Activated CD8-positive, alpha-beta memory T cell treated with anti-CD3 and anti-CD28 coated beads, Interleukin-2, amount 50 U/mL, for 48 hours (primary cell): ENCODE measurements around the gene CHST3.
"Not testable (repeated sequence)": the region's sequence is repeated elsewhere in the genome, so short reads cannot be mapped to it uniquely, and the experiment has no call there.

ENCODE experiments used
- DNase-seq: peaks from one replicate; pipeline ENCODE4 v3.0.0-alpha.2; 2020

The CHST3 gene

DNA sequence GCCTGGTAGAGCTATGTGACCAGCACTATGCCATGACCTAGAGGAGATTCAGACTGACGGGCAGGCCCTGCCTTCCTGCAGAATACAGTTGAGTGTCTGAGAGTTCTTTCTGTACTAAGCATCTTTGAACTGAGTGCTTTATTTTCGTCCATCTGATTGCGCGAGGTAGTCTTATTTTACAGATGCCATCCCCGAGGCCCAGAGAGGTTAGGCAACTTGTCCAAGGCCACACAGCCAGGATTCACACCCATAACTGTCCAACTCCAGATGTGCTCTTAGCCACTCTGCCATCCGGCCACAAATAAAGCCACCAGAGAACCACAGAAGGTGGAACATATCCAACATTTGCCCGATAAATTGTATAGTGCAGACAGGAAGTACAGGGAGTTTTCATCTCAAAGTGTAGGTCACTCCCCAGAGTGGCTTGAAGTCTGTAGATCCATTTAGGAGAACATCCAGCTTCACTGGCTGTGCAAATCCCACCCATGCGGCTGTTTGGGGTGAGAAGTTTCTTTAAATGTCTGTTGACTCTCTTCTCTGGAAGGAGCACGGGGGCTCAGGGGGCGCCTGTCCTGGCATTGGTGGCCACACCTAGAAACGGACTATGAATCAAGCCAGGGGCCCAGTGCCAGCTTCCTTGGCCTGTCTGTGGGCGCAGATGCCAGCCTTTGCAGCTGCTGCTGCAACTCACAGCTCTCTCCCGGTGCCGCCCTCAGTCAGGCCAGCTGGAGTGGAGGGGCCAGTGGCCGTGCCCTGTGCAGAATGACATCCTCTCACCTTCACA is 11.1 kb downstream of the CHST3 start:
- DNase-seq, result no peak

DNA sequence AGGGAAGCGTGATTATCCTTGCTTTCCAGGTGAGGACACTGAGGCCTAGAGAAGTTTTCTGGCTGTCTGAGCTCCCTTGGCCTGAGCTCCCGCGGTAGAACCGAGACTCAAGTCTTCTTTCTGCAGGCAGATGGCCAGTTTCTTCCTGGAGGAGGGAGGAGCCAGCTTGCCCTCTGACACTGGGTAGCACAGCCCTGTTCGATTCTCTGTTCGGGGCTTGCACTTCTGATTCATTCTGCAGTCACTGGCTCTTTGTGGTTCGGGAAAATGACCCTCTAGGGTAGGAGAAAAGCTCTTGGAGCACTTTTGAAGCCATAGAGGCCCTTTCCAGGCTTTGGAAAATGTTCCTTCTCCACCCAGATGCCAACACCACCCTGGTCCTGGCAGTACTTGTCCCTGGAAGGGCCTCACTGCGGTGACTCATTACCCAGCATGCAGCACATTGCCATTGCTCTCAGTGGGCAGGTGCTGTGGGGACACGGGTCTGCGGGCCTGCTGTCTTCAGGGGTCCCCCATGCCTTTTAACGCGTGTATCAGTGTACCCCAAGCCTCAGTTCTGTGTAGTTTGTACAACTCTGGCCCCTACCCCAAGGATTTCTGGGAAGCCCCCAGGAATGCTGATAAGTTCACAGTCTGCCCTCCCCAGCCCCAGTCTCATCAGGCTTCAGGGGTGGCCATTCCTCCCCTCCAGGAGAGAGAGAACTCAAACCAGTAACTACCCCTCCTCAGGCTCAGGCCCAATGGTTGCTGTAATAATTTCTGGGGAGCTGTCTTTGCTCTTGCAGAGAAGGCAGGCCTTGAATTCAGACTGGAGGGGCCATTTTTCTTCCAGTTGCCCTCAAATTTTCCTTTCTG is 11.9 kb downstream of the CHST3 start:
- no peak for DNase-seq

DNA sequence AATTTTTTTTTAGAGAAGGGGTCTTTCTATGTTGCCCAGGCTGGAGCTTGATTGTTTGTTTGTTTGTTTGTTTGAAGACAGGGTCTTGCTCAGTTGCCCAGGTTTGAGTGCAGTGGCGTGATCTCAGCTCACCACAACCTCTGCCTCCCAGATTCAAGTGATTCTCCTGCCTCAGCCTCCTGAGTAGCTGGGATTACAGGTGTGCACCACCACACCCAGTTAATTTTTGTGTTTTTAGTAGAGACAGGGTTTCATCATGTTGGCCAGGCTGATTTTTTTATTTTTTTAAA is 13.4 kb downstream of the CHST3 start:
- not testable (repeated sequence) for DNase-seq

DNA sequence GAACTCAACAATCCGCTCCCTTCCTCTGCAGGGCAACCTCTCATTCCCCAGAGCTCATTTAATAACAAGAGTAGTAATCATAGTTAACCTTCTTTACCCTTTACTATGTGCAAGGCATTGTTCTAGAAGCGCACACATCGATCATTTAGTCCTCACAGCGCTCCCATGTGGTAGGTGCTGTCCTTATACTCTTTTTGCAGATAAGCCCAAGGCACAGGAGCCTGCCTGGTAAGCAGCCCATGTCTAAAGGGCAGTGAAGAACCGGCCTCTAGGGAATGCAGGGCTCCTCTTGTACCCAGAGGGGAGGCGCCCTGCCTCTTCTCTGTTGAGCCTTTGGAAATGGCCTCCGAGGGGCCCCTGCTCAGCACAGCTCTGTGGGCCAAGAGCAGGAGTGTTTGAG is 14.3 kb downstream of the CHST3 start:
- DNase-seq, result no peak

DNA sequence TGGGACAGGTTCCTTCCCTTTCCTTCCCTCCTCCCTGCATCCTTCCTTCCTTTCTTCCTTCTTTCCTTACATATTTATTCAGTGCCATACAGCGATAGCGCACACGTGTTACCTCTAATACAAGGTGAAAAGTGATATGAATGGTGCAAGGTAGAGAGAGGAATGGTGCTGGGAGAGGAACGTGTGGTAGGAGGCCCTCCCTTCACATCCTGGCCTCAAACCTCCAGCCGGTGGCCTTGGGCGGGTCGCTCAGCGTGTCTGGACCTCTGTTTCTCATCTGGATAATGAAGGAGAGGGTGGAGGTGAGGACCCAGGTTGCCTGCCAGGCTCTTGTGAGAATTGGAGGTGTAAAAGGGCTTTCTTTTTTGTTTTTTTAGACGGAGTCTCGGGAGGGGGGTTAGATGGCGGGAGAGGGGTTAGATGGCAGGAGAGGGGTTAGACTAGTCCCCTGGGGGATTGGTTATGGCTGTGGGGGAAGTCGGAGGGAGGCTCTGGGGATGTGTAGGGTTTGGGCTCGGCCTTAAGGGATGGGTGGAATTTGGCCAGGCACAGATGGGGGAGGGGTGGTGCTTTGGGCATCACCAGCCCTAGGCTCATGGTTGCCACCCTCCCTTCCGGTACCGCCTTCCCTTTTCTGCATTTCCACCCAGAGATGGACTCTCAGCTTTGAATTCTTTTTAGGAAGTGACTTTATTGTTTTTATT is 14.9 kb downstream of the CHST3 start:
- no peak for DNase-seq

DNA sequence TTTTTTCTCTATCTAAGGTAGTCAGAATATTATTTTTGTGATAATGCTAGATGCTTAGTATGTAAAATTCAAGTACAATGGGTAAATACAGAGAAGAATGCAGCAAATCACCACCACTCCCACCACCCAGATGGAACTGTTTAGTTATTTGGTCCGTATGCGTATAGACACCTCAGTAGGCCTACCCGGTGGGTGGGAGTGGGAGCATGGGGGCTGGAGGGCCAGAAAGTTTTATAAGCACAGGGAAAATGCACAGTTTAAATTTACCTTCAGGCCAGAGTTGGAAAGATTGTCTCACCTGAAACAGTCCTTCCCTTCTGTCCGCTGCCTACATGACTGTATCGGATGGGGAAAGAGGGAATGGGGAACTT is 15.5 kb downstream of the CHST3 start:
- DNase-seq, result no peak

DNA sequence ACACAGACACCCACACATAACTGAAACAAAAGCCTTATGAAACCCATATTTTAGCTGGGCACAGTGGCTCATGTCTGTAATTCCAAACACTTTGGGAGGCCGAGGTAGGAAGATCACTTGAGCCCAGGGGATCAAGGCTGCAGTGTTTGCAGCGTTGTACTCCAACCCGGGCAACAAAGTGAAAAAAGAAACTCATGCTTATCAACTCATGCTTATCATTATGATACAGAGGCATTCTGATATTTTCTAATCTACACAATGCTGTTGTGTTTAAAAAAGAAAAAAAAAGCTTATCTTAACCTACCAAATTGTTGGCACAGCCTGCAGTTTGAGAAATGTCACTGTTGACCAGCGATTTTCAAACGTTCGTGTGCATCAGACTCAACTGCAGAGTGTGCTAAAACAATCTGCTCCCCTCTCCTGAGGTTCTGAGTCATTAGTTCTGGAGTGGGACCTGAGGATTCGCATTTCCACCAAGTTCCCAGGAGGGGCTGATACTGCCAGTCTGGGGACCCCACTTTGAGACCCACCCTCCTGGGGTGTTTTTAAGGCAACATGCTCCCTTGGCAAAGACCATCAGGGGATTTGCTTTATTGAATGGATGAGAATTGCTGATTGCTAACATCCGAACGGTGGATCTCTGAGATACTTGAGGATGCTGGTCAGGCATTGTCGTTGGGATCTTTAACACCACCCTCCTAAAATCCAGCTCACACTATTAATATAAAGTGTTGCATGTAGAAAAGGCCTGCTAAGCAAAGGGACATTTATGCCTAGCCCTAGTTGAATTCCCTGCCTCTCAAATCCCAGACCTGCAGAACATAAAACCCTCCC is 16.2 kb downstream of the CHST3 start:
- DNase-seq, result no peak

DNA sequence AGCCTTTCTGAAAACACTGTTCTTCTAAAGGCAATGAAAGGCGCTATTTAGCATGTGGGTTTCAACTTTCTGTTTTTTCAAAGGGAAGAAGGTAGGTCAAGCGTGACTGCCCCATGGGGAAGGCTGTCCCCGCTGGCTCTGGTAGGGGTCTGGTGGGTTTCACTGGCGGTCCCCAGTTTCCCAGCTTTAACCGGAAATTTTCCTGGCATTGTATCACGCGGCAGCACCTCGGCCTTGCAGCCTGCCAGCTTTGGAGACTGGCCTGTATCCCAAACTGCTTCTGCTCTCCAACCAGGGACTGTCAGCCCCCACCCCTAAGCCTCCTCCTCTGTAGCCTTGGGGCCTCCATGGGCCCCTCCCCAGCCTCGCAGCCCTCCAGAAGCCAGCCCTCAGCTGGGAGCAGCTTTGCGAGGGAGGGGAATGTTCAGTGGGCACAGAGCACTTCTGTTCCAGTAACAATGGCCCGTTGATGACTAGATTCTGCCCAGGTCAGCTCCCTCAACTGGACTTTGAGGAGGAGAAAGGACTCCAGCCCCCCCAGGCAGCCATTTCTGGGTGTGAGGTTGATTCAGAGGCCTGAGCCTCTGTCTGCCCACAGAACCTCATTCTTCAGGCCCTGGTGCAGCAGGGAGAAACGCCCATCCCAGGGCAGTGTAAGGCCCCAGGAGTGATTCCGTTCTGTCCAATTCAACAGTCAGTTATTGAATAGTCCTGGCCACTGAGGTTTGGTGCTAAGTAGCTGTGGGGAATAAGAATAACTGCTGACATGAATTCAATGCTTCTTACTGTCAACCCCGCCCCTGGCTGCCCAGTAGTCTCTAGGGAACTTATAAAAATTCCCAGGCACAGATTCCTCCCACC is 17.1 kb downstream of the CHST3 start:
- no peak for DNase-seq

DNA sequence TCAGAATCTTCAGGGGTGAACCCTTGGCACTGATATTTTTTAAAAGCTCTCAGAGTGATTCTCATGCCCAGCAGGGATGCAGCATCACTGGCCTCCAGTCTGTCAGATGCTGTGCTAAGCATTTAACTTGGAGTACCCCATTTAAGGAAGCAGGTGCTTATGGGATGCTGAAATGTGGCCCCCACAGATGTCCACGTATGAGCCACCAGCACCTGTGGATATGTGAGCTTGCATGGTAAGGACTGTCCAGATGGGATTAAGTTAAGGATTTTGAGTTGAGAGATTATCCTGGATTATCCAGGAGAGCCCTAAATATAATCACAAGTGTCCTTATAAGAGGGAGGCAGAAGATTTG is 17.7 kb downstream of the CHST3 start:
- DNase-seq, result no peak

DNA sequence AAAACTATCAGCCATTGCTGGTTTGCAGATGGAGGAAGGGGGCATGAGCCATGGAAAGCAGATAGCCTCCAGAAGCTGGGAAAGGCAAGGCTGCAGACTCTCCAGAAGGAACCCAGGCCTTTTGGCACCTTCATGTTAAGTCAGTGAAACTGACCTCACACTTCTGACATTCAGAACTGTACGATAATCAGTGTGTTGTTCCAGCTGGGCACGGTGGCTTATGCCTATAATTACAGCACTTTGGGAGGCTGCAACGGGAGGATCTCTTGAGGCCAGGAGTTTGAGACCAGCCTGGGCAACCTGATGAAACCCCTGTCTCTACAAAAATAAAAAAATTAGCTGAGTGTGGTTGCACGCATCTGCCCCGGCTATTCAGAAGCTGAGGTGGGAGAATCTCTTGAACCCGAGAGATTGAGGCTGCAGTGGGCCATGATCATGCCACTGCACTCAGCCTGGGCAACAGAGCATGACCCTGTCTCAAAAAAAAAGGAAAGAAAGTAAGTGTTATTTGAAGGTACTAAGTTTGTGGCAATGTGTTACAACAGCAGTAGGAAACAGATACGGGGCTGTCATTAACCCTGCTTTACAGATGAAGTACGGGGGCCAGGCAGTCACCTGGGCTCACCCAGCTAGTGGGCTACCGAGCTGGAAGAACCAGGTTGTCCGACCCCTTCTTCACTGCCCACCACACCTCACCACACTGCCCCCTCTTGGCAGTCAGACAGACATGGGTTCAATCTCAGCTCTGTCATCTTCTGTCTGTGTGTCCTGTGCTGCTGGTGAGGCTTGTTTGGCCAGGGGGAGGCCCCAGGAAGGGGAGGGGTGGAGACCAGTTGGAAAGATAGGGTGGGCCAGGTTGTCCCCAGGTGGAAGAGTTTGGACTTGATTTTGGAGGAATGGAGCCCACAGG is 18.3 kb downstream of the CHST3 start:
- no peak for DNase-seq

DNA sequence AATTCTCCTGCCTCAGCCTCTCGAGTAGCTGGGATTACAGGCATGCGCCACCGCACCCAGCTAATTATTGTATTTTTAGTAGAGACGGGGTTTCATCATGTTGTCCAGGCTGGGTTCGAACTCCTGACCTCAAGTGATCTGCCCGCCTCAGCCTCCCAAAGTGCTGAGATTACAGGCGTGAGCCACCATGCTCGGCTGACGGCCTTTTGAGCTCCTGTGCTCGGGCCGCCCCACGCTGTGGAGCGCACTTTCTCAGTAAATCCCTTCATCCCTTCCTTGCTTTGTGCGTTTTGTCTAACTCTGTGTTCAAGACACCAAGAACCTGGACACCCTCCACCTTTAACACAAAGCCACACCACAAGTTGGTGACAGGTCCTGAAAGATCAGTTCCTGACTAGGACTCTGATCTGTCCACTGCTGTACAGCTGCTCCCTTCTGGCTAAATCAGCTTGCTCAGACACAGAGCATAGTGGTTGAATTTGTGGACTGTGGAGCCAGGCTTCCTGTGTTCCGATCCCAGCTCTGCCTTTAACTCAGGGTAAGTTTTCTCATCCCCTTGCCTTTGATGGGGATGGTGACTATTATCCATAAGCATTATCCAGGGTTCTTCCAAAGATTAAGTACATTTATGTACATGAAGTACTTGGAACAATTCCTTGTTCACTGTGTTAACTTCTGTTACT is 20.1 kb downstream of the CHST3 start:
- DNase-seq, result no peak

DNA sequence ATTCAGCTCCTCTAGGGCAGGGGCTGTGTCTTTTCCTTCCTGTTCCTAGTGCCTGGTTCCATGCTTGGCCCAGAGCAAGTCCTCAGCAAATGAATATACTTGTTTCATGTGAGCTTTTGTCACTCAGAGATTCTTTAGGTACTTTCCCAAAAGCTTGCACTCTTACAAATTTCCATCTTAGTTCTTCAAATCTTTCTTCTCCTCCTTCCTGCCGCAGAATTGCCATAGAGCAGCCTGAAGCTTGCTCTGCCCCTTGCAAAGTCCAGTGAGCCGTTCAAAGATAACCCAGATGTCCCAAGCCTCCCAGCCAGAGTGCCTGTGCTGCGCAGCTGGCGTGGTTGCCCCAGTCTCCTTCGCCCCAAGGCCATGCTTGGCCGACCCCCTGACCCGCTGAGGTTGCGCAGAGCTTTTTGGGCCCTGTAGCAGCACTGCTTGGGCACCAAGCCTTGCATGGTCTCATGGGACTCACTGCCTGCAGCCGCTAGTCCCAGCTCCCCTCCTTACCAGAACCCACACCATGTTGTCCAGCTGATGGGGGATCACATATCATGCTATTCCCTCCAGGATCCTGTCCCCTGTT is 20.7 kb downstream of the CHST3 start:
- DNase-seq, result no peak

DNA sequence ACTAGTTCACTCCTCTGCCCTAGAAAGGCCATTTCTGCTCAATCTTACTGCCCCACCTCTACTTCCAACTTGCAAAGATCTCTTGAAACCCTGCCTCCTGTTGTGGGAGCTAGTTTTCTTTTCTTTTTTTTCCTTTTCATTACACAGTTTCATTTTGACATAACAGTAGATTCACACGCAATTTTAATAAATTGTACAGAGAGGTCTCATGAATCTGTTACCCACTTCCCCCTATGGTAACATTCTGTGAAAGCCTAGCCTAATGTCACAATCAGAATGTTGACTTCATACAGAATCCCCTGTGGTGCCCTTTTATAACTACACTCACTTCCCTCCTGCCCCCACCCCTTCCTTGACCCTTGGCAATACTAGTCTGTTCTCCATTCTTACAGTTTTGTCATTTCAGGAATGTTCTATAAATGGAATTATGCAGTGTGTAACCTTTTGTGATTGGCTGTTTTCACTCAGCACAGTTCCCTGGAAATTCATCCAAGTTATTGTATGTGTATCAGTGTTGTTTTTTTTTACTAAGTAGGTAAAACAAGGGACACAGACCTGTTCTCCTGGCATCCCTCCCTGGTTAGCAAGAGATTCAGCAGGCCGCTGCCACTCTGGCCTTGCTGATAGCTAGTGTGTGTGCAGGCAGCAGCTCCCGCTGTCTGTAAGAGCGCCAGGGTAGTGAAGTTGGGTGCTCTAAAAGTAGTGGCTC is 21.5 kb downstream of the CHST3 start:
- DNase-seq, result no peak

DNA sequence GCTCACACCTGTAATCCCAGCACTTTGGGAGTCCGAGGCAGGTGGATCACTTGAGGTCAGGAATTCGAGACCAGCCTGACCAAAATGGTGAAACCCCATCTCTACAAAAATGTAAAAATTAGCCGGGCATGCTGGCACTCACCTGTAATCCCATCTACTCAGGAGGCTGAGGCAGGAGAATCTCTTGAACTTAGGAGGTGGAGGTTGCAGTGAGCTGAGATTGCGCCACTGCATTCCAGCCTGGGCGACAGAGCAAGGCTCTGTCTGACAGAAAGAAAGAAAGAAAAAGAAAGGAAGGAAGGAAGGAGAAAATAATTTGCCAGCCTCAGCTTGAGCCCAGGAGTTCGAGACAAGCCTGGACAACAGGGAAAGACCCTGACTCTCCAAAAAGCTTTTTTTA is 24.7 kb downstream of the CHST3 start:
- DNase-seq, result not testable (repeated sequence)

DNA sequence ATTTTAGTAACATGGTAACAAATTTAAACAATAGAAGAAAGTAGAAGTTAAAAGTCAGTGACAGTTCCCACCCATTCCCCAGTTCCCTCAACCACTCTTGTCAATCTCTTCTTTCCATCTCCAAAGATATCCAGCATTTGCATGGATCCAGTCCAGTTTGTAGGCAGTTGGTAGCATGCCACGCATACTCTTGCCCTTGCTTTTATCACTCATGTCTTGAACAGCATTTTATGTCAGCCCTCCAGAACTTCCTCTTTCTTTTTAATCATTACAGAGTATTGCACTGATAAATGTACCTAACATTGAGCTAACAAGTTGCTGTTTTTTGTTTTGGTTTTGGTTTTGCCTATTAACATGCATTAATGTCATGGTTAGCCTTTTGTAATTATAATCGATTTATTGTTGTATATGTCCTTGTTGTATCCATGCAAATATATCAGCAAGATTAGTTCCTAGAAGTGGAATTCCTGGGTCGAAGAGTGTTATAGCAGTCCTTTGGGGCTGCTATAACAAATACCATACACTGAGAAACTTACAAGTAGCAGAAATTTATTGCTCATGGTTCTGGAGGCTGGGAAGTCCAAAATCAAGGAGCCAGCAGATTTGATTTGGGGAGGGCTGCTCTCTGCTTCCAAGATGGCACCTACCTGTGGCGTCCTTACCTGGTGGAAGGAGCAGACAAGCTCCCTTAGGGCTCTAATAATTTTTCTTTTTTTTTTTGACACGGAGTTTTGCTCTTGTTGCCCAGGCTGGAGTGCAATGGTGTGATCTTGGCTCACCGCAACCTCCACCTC is 25.7 kb downstream of the CHST3 start:
- no peak for DNase-seq

DNA sequence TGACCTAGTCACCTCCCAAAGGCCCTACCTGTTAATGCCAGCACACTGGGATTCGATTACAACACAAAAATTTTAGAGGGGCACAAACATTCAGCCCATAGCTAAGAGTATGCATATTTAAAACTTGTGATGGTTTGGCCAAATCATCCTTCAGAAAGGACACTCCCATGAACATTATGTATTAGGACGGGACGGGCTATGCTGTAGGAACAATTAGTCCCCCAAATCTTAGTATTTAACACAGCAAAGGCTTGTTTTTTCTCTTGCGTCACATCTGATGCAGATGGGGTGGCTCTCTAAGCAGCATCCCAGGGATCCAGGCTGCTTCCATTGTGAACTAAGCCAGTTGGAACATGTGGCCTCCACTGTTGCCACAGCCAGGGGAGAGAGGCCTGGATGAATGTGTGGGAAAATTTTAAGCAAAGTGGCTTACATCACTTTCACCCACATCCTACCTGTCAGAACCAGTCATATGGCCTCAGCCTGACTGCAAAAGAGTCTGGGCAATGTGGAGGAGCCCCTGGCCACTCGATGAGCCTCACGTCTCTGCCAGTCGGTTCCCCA is 26.6 kb downstream of the CHST3 start:
- no peak for DNase-seq

DNA sequence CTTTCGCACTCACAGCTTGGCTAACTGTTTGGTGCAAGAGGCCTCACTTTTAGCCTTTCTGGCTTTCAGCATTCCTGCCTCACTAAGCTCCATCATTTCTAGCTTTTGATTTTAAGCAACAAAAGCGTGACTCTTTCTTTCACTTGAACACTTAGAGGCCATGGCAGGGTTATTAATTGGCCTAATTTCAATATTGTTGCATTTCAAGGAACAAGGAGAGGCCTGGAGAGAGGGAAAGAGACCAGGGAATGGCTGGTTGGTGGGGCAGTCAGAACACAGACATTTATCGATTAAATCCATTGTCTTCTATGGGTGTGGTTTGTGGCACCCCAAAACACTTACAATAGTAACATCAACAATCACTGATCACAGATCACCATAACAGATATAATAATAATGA is 31.3 kb downstream of the CHST3 start:
- DNase-seq, result no peak
